ENCODE data around the gene ATP2B2.

ATP2B2 gene

DNA sequence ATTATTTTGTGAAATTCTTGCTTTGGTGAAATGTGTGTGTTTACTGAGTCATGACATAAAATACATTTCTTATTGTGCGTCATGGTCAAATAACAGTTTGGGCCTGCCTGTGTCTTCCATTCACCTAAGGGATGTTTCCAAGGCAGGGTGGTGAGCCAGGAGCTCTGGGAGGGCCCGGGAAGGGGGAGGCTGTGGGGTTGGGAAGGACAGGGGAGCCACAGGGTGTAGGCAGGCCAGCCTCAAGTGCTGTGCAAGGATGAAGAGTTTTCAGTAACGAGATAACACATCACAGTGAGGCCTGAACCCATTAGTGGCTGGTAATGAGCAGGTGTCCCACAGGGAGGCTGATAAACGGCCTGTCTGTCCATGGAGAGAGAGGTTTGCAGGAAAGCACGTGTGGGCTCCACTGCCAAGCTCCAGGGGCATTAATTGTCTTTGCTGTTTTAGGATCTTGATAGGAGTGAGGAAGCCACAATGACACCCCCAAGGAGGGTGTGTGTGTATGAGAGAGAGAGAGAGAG, 148.9 kb downstream of the ATP2B2 start:
- no peak for DNase-seq

DNA sequence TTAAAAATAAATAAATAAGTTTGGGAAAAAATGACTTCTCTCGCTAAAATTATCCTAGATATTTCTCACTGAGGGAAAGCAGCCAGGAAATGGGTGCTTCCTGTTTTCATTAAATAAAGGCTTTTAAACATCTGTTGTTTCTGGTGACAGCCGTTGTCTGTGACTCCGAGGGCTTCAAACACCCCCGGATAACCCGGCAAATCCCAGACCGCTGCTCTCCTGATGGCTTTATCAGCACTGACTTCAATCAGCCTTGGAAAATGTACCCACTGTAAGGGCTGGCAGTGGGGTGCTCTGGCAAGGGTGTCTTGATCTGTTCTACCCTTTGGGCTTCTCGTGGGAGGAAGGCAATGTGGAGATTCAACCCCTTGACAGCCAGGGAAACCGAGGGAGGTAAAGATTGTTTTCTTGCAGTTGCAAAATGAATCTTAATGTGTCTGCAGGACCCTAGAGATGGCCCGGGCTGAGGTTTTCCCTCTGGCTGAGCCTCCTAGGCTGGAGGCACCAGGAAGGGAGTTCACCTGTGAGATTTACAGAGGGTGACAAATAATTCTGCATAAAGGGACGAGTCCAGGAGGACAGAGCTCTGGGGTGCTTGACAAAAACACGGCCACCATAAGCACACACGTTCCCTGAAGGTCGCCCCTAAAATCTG, 150.9 kb downstream of the ATP2B2 start:
- DNase-seq = no peak

DNA sequence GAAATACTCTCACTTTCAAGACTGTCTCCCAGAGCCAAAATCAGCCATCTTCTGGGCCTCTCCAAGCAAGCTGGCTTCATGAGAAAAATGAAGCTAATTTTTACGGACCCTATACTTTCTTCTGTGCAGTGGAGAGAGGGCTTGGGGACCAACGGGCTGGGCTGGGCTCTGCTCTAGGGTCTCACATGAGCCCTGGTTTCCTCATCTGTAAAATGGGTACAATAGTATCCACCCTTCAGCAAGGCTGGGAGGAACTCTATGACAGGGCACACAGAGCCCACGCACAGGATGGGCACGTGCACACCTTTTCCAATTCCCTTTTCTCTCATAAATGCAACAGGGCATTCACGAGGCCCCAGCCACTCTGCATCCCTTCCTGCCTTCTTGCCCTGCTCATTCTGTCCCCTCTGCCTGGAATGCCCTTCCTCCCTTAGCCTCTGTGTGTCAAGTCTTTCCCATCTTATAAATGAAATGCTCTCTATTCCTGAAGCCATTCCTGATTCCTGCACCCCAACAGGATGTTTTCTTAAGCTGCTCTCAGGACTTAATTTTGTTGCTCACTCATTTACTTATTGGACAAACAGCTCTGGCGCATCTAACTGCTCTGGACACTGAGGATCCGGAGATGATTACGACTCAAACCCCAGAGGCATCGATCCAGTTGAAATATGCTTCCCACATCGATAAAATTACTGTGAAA, 151.6 kb downstream of the ATP2B2 start:
- DNase-seq = no peak

DNA sequence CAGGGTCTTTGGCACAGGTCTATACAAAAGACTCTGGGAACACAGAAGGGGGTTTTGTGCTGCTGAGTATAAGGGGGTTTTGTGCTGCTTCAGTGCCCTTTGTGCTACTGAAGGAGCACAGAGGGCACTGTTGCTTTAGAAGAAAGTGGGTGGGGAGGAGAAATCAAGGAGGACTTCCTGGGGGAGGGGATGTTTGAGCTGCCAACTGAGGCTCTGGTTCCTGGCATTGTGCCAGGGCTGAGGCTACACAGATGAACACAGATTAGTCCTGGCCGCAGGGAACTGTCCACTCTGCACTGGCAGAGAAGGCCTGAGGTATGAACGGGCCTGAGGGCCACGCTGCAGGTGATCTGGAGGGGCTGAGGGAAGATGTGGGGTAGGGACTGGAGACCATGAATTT, 152.2 kb downstream of the ATP2B2 start:
- no peak for DNase-seq

DNA sequence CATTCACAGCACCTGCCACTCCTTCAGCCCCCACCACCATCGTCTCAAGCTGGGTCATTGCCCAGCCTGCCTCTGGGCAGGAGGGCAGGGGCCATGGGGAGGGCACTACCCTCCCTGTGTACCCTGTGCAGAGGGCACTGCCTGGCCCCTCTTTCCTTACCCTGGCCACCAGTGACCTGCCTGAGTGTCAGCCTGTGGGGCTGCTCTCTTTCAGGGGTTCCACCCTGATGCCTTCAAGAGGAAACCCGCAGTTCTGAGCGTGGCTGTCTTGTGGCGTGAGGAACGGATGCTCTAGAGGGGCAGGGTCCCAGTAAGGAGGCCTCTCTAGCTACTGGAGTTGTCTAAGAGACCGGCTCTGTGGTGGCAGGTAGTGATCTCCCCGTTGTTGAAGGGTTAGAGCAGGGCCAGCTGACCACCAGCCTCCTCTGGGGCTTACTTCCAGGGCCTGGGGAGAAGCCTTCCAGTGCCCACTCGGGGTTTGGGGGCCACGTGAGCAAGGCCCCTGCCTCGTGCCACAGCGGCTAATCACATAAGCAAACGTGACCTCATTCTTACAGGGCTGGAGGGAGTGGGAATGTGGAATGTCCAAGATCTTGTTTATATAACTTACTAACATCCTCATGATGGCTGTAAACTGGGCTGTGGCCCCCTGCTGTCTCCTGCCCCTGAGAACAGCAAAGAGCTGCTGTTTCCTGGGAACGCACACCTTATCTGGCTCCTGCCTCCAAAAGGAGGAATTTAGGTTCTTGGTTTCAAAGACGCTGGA, 153.1 kb downstream of the ATP2B2 start:
- no peak for DNase-seq

DNA sequence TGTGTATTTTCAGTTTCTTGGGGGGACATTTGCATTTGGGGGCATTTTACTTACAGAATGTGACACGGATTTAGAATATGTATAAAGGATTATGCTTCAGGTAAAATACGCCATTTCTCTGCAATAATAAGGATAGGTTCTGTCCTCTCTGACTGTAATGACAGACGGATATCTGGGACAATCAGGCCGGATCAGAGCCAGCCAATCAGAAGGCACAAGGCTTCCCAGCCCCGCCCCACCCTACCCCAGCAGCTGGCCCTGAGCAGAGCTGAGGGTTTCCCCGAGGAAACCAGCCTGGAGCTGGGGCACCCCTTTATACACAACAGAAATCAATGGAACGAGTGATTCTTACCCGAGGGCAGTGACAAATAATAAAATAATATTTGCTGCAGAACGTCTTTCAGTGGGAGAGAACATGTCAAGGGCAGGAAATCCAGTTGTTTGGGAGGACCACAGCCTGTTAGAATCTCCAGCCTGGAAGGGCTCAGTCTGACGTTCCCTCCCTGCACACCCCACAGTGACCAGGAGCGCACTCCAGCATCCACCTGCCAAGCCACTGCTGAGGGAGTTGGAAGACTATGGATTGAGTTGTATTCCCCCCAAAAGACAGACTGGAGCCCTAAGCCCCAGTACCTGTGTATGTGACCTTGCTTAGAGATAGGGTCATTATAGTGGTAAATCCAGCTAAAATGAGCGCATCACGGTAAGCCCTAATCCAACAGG, 154.2 kb downstream of the ATP2B2 start:
- DNase-seq = no peak

DNA sequence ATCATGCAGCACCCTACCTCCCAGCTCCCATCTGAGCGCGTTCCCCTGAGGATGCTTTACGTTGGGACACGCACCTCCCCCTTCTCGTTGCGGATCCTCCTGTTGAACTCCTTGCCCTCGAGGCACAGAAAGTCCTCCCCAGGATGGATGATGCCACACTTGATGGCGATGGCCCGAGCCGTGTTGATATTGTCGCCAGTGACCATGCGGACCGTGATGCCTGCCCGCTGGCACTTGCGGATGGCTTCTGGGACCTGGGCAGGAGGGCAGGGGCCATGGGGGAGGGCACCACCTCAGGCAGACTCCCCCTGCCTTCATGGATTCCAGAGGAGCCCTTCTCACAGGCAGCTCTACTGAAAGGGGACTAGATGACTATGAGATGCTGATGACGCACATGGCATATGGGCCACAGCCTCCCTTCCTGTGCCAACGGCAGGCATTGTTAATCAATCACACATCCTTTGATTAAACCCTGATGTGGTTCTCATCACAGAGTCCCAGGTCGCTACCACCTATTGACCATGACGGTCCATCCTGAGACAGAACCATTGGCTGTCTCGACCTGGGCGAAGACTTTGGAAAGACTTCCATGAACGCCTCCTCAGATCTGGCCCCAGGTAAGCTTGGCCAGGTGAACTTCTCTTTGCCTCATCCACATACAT, 154.9 kb downstream of the ATP2B2 start:
- DNase-seq = no peak

DNA sequence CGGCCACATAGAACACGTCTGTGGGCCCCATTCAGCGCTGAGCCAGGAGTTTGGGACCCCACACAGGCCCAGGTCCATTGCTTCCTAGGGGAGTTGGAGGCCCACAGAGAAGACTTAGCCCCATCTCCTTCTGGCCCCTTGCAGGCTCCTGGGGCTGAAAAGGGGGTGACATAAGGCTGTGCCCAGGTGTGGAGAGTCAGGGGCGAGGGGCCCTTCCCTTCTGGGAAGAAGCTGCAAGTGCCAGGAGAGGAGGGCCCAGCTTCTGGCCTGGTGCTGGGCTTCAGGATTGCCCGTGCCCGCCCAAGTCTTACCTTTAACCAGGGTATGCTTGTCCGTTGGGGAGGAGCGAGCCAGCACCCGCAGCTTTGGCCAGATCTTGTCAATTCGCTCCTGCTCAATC, 155.6 kb downstream of the ATP2B2 start:
- no peak for DNase-seq

DNA sequence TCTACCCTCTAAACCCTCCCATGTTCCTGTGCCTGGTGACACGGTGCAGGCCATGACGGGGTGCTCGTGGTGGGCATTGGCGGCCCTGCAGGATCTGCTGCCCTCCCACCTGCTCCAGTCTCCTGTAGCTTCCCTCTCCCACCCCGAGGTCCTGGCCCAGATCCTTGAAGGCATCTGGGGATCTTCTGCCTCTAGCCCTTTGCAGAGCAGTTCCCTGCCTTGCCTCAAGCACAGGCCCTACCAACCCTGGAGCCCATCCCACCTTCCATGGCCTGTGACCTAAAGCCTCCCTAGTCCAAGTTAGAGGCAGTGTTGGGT, 157.0 kb downstream of the ATP2B2 start:
- DNase-seq = no peak

DNA sequence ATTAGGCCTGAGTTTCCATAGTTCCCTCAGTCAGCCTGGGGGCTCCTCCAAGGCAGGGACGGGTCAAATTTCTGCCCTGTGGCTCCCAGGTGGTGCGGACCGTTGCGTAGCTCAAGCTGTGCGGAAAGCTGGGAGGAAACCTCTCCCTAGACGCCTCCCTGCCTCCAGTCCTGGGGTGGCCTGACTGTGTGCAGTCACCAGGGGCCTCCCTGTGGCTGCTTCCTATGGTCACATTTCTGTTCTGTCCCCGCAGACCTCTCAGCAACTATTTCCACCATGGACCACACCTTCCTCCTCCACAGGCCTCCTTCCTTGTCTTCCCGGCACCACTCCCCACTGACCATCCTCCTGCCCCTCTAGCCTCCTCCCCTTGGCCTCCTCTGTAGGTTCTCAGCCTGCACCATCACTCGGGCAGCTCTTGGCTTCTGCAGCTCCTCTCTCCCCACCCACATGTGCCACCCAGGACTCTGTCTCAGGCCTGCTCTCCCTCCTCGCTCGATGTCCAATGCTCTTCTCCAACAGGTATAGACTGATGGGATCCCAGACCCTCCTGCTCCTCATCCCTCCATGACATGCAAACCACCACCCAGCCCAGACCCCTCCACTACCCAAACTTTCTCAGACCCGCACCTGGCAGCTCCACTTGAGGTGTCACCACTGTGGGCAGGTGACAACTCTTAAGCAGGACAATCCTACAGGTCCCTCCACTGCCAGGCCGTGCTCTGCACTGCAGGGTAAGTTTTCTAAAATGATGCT, 157.6 kb downstream of the ATP2B2 start:
- no peak for DNase-seq

DNA sequence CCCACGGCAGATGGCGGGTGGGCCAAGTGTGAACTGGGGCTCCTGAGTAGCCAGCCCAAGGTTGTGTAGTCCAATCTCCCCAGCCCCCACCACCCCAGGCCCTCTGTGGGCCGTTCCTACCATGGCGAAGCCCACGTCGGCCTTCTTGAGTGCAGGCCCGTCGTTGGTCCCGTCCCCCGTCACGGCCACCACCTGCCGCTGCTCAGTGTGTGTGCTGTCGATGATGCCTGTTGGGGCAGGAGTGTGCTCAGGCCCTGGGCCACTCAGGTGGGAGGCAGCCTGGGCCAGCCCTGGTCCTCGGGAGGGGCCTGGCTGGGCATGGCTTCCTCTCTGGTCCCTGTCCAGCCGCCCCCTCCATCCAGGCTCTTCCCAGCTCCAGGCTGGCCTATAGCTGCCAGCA, 159.5 kb downstream of the ATP2B2 start:
- no peak for DNase-seq

DNA sequence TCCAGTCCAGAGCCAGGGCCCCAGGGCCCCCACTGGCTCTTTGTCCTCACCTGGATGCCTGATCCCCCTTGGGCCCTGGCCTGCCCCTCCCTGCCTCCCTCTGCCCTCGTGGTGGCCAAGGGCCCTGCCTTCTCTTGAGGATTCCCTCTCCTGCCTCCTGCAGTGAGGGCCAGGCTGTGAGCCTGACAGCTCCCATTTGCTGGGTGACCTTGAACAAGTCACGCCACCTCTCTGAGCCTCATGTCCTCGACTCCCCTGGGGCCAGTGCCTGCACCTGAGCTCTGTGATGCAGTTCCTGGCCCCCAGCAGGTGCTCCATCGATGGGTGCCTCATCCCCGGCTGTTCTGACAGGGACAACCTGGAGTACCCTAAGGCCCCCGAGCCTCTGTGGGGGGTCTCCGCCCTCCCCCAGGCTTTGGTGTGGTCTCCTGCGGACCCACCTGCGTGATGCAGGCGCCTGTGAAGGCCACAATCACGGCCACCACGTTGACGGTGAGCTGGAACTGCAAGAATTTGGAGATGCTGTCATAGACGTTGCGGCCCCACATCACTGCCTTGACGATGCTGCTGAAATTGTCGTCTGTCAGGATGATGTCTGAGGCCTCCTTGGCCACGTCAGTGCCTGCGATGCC, 160.3 kb downstream of the ATP2B2 start:
- no peak for DNase-seq

DNA sequence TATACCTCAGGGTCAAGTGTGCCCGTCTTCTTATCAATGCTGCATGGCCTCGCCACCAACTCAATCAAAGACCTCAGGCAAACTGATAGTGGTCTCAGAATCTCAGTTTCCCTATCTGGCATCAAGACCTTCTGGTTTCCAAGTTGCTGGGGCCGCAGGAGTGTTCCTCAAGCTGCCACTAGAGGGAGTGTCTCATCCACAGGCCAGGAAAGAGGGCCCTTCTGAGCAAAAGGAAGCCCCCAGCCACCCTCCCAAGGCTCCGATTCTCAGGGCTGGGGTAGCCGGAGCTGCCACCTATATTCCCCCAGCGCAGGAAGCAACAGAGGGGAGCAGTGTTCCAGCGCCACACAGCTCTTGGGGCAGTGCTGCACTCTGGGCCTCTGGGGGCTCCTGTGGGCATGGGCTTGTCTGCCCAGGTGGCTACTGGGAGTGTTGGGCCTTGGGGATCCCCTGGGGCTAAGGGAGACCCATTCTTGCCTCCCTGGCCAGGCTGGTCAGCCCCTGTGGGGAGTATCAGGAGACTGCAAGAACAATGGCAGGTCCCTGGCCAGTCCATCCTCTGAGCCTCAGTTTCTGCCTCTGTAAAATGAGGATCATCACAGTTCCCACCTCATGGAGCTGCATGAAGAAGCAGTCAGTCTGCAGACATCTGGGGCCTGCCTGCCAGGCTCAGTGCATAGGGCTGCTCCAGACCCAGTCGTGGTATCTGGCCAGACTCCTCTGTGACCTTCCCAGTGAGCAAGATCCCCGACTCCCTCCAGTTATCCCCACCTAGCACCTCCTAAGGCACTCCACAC, 161.0 kb downstream of the ATP2B2 start:
- peak; percentile 69 for DNase-seq

DNA sequence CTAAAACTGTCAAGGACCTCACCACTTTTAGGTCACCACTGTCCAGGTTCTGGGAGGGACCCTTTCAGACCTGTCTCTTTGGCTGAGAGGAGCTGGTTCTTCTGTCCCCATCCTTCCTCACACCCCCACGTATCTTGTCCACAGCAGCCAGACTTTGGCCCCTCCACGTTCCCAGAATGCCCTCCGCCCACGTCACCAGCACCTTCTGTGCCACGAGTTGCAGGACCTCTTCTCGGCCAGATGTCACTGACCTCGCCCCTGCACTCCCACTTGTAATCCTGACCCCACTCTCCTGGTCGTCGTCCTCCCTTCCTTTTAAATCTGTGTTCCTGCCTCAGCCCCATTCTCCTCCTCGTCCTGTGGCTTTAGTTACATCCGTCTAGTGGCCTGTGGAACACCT, 161.9 kb downstream of the ATP2B2 start:
- DNase-seq = no peak

DNA sequence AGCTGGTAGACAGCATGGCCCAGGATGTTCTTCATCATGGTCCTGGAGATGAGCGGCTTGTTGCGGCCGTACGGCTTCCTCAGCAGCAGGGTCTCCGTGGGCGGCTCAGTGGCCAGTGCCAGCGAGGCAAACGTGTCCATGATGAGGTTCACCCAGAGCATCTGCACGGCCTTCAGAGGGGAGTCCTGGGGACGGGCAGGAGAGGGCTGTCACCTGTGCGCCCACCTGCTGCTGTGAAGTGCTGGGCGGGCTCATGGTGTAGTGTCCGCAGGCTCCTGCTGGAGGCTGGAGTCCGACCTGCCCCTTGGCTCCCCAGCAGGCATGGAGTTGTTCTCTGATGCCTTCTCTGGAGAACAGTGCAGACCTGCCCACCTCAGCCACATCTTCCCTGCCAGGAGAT, 162.6 kb downstream of the ATP2B2 start:
- DNase-seq = no peak

DNA sequence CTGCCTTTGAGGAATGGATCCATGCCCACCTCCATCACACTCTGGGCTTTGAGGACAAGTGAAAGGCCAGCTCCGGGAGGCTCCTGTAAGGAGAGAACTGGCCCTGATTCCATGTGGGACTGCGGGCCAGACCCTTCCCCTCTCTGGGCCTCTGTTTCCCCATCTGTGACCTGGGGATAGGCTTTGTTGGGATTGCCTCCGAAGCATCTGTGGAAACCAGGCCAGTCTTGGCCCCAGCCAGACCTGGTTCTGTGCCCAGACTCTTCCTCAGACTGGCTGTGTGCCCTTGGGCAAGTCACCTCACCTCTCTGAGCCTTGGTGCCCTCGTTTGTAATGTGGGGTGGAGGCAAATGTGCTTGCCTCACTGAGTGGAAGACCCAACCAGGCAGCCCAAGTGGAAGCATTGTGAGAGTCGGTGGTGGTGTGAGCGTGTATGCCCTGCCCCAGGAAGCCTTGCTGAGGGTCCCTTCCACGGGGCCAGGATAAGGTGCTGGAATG, 163.4 kb downstream of the ATP2B2 start:
- DNase-seq = no peak

DNA sequence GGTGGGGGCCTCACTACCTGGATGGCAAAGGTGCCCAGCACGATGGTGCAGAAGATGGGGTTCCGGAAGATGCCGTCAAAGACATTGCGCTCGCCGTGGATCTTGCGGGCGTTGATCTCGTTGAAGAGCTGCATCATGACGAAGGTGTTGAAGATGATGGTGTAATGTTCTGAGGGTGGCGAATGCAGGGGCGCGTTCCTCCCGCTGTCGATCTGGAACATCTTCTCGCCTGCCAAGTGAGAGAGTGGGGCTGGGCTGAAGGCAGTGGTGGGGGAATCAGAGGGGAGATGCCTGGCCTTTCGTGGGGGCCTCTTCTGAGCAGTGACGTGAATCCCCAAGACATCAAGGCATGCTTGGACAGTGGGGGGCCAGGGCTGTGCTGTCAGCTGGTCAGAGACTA, 164.9 kb downstream of the ATP2B2 start:
- no peak for DNase-seq

DNA sequence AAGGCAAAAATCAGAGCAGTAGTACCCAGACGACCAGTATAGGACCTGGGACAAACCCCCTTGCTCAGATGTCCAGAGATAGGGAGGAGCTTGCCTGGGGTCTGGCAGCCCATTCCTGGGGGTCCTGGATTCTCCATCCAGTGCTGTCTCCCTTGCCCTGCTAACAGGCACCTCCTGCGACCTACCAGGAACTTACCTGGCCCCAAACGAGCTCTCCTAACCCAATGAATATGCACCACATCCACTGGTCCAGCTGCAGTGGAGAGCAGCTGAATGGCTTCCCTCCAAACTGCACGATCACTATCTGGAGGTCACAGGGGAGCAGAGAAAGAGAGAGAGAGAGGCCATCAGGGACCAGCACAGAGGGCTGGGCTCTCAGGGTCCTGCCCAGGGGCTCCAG, 165.3 kb downstream of the ATP2B2 start:
- DNase-seq = no peak

DNA sequence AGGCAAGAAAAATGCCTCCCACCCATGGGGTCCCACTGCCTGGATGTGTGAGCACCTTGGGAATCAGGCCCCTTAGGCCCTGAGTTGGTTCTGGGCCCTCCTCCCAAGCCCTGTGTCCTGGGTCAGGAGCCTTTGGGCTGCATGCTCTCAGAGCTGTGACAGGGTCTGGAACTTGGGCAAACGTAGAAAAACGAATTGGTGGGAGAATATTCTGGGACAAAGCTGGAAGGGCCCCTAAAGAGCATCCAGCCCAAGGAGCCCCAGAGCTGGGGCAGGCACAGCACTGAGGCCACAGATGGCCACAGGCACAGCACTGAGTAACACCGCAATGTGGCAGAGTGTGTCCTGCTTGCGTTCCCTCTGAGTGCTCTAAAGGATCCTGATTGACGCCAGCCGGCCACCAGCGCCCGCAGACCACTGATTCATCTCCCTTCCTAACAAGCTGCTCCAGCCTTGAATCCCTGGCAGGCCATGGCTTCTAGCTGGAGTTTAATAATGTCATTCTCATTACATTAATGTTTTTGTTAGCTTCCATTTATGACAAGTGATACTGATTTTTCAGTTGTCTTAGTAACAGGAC, 165.9 kb downstream of the ATP2B2 start:
- no peak for DNase-seq

All from activated CD4-positive, alpha-beta T cell treated with anti-CD3 and anti-CD28 coated beads for 48 hours (primary cell).